NOMO-1 (cell line): ENCODE data around the gene VPS13D.

Experiments
- DNase-seq, 2 experiments: peaks; one replicate each; lab custom pipeline; 2025; ENCODE audit not compliant: unreplicated experiment in 2 of 2; lab: John Stamatoyannopoulos, UW

The VPS13D gene

DNA sequence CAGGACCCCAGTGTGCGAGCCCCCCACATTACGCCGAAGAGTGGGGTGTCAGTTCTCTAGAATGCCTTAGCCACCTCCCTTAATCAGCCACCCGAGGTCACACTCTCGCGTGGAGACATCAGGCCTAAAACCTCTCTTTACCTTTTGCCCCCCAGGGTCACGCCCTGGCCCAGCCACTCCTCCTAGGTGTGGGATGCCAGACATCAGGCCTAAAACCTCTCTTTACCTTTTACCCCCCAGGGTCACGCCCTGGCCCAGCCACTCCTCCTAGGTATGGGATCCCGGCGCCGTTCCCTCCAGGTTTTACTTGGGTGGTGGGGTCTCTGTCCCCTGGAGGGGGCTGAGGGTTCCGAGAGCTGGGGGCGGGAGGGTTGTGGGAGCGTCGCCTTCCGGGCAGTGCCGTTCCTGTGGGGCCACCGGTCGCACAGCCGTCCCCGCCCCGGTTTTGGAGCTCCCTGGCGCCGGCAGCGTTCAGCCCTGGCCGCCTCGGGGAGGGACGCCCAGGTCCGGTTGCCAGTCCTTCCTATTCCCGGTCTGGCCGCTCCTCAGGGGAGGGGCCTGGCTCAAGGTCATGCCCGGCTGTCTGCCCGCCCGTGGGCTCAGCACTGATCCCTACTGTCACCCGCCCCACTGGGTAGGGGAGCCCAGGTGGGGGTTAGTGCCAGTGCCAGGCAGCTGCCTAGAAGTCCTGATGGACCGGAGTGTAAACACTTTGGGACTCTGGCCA, 882 bp downstream of the VPS13D start:
- DNase-seq: no peak

DNA sequence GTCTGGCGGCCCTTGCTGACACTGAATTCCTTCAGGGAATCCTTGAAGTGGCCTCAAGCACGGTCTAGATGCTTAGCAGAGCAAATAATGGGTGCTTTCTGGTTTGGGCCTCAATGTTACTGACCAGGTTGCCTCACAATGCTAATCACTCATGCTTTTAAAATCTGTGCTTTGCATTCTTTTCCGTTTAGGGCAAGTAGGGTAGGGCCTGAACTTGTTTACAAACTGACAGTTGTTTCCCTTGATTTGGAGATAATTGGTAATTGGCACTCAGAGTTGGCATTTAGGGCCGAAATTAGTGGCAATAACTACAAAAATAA, 1.4 kb downstream of the VPS13D start:
- DNase-seq: no peak

DNA sequence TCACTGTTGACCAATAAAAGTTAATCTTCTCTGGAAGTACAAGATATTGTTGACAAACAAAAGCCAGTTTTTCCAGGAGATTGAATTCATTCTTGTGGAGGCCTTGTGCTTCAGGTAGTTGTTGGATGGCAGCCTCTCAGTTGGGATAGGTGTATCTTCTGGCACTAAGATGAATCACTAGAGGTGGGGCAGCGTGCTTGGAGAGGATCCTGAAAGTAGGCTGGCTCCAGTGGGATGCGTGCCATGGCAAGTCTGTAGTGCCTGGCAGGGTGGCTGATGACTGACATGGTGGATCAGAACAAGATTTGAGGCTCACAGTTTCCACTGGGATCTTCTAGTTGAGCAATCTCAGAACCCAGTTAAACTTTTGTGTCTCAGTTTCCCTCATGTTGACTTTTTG, 2.4 kb downstream of the VPS13D start:
- DNase-seq: no peak

DNA sequence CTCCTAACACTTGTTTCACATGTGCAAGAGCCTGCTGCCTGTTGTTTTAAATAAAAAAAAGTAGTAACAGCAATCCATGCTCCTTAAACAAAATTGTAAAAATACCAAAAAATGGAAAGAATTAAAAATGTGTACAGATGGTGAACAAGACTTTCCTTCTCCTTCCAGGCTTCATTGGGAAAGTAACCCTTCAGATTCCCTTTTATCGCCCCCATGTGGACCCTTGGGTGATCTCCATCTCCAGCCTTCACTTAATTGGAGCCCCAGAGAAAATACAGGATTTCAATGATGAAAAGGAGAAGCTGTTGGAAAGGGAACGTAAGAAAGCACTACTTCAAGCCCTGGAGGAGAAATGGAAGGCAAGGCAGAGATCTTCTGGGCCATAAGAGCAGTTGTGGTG, 14.2 kb downstream of the VPS13D start:
- no peak for DNase-seq

DNA sequence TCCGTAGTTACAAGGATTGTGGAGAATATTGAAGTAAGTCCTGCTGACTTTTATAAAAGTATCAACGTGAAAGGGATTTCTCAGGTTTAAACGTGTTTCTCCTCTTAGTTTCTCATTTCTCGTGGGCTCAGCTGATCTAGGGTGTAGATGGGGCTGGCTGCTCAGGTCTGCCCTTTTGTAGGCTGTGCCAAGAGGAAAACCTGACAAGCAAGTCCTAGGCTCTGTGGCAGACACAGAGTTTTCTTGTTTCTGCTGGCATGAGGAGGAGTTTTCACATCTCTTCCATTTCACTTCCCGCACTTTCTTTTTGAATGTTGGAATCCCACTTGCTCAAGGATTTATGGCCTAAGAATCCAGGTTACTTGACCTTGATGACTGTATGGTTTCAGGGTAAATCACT, 14.8 kb downstream of the VPS13D start:
- DNase-seq: no peak

DNA sequence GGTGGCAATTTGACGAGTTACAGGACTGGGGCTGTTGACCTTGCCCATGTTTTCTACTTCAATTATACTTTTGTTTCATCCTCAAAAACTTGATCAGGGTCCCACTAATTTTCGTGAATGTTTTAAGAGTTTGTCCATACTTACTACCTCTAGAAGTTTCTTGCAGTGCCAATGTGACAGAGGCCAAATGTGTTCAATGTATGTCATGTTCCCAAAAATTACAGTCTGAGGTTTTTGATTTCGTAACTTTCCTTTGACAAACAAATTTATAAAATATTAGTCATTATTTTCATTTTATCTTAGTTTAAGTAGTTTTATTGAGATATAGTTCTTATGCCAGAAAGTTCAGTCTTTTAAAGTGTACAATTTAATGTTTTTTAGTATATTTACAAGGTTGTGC, 15.3 kb downstream of the VPS13D start:
- no peak for DNase-seq

DNA sequence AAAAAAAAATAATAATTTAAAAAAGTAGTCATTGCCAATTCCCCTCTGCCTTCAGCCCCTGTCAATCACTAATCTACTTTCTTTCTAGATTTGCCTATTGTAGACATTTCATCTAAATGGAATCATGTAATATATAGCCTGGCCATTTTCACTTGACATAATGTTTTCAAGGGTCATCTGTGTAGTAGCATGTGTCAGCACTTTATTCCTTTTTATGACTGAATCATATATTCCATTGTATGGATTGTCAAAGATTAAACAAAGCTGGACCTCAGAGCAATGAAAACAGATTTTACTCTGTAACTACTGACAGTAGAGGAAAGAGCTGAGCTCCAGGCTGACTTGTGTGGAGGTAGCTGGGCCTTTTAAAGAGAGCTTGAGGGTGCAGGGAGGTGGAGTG, 15.9 kb downstream of the VPS13D start:
- DNase-seq: no peak

DNA sequence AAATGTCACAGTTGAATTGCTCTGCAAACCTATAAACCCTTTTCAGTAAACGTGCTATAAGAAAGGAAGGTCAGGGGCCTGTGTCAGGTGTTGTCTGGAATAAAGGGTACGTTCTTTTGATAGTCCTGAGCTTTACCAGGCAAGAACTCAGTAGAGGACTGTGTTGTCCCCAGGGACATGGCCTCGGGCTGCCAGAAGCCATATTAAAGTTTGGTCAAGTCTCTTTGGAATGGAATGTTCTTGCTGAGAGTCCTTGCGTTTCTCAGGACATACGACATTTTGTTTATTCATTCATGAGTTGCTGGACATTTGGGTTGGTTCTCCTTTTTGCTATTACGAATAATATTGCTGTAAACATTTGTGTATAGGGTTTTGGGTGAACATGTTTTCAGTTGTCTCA, 16.8 kb downstream of the VPS13D start:
- no peak for DNase-seq

DNA sequence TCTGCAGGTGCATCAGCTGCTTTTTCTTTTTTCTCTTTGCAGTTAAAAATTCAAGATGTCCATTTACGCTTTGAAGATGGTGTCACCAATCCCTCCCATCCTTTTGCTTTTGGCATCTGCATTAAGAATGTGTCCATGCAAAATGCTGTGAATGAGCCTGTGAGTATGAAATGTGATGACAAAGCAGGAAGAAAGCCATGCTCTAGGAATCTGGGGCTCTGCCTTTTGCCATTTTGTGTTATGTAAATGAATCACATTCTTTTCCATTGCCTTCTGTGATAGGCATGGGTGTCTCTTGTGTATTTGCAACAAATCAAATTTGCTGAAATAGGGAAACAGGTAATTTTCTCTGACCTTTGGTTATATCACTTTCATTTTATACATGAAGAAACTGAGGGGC, 19.4 kb downstream of the VPS13D start:
- no peak for DNase-seq

DNA sequence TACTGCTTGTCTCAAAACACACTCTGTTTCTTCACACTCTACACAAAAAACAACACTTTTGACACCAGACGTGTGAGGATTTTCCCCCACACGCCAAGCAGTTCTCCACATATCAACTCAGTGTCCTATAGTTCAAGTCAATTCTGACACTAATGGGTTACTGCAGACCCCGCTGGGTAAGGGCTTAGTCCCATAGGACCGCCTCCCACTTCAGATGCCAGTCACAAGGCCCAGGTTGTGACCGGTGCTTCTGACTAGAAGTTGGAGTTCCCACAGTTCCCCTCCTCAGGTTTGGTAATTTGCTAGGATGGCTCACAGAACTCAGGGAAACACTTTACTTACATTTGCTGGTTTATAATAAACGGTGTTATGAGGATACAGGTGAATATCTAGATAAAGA, 19.9 kb downstream of the VPS13D start:
- no peak for DNase-seq

DNA sequence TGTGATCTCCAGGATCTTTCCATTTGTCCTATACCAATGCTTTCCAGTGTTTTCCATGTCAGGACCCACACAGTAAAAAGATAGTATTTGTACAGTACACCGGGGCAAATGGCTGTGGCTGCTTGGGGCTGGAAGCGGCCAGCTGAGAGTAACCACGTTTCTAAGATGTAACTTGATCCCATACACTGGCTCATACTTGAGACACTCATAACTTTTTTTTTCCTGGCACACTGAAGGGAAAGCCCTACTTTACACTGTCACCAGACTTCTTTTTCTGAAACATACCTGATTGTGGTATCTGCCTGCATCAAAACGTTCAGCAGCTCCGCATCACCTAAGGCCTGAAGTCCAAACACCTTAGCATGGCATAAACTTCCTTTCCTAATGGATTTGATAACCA, 21.6 kb downstream of the VPS13D start:
- no peak for DNase-seq

DNA sequence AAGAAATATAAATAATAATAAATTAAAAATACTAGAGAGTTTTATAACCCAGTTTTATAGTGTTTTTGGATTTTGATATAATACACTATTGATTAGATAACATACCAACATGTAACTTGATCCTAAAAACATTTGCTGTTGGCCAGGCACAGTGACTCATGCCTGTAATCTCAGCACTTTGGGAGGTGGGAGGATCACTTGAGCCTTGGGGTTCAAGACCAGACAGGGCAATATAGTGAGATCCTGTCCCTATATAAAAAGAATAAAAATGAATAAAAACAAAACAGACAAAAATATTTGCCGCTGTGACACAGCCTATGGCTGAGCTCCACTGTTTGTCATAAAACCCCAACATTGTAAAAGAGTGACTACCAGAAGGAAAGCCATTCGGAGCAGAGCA, 26.1 kb downstream of the VPS13D start:
- DNase-seq: no peak

DNA sequence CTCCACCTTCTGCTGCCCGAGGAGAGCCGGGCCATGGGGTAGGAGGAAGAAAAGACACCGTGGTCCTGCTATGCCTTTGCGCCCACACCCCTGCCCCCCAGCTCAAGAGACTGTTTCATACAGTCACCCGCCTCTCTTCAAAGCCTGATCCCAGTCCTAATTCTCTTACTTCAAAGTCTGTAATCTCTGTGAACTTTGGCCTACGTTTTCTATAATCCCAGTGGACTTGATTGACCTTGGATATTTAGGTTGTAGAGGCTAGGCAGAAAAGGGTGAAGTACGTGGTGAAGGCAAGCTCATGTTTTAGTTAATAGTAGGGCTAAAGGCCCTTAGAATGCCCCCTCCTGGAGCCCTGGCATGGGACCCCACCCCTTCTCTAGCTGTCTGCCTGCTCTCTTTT, 28.4 kb downstream of the VPS13D start:
- no peak for DNase-seq

DNA sequence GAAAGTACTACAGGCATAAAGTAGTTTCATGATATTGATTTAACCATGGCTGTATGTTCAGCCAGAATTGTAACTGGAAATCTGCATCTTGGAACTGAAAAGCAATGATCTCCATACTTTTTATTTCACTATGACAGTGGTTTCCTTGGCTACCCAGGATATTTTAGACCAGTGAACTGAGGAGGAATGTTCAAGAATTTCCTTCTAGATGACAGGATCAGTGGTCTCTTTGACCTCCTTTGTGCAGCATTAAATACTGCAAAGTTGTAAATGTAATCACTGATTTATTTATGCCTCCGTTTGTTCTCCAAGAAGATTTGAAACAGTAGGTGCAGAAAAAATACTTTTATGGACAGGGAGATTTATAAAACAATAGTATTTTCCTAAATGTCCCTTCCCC, 39.5 kb downstream of the VPS13D start:
- no peak for DNase-seq

DNA sequence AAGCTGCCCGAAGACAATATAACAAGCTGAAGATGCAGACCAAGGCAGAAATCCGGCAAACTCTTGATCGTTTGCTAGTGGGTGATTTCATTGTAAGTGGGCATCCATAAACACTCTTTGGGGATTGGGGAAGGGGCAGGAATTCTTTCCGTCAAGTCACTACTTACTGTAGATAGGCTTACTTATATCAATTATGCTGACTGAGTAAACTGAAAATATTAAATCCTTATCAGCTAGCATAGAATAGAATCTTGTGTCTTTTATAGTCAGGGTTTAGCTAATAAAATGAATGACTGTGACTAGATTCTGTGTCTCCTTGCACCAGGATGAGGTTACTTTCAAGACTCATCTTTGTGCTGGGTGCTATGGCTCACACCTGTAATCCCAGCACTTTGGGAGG, 41.2 kb downstream of the VPS13D start:
- DNase-seq: no peak

DNA sequence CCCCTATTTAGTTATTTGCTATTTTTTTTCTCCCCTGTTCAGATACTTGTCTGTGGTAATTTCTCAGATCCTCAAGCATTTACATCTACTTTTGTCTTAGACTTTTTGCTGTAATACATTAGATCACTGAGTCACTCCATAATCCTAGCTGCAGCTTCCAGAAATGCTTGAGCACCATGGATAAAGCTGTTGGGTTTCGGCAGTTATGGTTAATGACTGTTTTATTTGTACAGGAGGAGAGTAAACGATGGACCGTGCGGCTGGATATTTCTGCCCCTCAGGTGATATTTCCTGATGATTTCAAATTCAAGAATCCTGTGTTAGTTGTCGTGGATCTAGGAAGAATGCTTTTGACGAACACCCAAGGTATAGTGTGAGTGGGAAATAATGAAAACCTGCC, 42.9 kb downstream of the VPS13D start:
- no peak for DNase-seq

DNA sequence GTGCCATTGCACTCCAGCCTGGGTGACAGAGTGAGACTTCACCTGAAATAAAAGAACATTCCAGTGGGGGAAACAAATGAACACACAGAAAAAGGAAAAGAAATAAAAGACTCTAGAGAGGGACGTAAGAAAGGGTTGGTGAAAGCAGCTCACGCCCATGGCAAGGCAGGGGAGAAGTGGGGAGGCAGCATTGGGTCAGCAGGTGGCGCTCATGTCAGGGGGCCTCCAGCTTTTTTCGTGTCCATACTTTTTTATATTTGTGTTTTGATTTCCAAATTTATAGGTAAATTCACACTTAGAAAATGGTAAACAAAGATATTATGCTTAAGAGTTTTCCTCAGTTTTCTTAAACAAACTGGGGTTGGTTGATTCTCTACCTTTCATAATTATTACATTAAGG, 45.5 kb downstream of the VPS13D start:
- no peak for DNase-seq

DNA sequence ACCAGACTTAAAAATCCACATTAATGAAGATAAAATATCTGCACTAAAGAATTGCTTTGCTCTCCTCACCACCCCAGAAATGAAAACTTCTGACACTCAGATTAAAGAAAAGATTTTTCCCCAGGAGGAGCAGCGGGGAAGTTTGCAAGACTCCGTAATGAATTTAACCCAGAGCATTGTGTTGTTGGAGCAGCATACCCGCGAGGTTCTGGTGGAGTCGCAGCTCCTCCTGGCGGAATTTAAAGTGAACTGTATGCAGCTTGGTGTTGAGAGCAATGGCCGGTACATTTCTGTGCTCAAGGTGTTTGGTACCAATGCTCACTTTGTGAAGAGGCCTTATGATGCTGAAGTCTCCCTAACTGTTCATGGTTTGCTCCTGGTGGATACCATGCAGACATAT, 46.4 kb downstream of the VPS13D start:
- DNase-seq: no peak

DNA sequence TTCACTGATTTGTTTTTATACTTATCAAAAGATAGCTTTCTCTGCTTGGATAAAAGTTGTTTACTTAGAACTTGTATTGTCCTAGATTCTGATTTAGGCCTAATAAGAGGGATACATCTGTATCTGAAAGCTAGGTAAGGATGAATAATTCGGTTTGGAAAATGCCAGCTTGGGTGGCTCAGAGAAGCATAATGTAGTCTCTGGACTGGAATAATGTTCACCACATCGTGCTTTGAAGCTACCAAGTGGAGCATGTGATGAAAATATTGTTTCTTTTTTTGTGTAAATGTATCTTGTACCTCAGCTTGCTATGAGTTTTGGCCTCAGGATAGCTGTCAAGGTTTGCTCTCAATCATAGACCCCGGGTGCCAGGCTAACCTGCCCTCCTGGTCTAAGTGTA, 49.2 kb downstream of the VPS13D start:
- no peak for DNase-seq

DNA sequence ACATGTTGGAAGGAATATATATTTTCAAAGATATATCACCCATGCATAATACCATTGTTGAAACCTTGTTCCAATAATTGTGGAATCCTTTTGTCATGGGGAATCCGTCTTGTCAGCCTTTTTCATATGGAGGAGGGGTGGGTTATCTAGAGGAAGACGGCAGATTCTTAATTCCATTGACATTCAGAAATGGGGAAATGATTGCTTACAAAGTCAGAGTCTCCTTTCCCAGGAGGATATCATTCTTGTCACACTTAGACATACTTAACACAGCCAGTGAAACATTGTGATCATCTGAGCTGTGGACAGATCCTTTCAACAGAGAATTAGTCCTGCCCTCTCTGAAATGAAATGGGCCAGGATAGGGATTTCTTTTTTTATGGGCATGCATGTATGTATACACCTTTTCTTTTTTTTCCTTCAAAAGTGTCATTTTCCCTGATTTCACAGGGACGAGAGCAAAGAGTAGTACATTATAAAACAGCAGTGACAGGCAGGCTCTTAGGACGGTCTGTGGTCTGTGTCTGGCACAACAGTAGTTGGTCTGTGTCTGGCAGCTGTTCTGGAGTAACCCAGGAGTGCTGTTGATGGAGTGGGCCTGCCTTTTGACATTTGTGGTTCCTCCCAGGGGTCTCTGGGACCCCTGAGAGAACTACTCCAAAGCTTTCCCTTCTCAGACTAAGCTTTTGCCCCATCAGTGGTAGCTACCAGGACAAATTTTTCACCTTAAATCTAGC, 50.1 kb downstream of the VPS13D start:
- DNase-seq: no peak

DNA sequence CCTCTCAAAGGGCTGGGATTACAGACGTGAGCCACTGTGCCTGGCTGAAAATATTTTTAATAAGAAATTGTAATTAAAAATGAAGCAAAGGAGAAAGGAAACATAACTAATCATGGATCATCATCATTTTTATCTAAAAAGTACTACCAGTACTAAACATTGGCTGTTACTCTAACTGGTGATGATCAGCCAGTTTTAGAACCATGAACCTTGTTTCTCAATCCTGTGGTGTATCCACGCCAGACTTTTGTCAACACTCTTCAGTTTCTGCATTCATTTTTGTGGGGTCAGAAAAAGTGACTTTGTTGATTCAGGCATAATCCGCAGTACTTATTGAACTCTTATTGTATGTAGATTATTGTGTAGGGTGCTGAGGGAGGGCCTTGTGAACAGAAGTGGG, 52.3 kb downstream of the VPS13D start:
- DNase-seq: no peak

DNA sequence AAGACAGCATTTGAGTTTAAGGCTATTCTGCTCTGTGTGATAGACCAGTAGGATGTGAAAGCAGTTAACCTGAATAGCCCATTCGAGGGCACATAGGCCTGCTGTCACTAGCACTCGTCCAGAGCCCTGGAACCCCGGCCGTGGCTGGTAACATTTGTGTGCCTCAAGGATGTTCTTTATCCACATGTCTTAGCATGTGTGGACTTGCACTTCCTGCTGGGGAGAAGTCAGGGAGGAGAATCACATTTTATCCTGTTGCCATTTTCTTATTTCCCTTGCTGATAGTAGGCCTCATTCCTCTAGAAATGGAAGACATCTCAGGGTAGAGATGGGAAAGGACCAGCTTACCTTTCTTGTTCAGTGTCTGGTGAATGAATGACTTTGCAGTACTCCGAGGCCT, 54.7 kb downstream of the VPS13D start:
- DNase-seq: no peak
